ENCODE data around the gene SGCA. TPM values are rescaled to one million over a fixed set of nuclear protein-coding genes. Genes with fewer than 3 reads are reported as not detected.

The SGCA gene
- total and polyA plus RNA-seq, 2 of the 8 experiments (the other 6 are each of a cell fraction or from before 2014, with no cell fraction given) = 0.12 TPM; not detected in 1

DNA sequence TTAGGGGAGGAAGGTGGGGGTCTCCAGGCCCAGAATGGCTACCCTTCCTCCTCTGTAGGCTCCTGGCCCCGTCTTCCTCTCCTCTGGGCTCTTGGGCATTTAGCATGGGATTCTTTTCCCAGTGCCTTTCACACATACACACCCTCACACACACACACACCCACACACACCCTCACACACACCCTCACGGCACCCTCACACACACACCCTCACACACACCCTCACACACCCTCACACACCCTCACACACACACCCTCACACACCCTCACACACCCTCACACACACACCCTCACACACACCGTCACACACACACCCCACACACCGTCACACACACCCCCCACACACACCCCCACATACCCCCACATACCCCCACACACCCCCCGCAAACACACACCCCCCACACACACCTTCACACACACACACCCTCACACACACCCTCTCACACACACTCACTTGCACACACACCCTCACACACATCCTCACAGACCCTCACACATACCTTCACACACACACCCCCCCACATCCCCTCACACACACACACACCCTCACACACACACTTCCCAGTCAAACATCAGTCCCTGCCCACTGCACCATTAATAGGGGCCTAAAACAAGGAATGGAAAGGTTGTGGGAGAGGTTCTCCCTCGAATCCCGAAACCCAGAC lies 845 bp downstream of the SGCA start:
- ChIA-PET POLR2A (ENCODE audit: partially characterized antibody) (interaction anchor here (1.1 kb wide), 1 partner anchor 137 kb away, joined by 4 read pairs; no protein-coding TSS in a partner anchor), CTCF (ENCODE audit: partially characterized antibody) (interaction anchor here (0.6 to 17.0 kb wide), 18 partner anchors 10 to 1405 kb away, joined by 3 to 299 read pairs (median 6); partner anchors contain the start of gene COL1A1)
- Histone ChIP-seq H3K23ac (ENCODE audit: insufficient read length) (no peak overlapping the region), H2AK5ac (ENCODE audit: low read depth, low read length) (no peak overlapping the region), H2BK12ac (ENCODE audit: low read depth, low read length) (no peak overlapping the region), H2BK15ac (ENCODE audit: low read length) (no peak overlapping the region), H4K5ac (ENCODE audit: insufficient read length, low read depth, low read length) (no peak overlapping the region), H3K27me3 (replicated peaks in 1 of 4; ENCODE audit: control insufficient read depth in 3 of 4, extremely low read depth in 1 of 4, insufficient read depth in 3 of 4, low read length in 3 of 4) (peaks cover 0 to 6% (median 0%) of the 10 kb centered on the region in 4 experiments; a peak in 2 of 7 replicates), H3K9ac (replicated peaks in 1 of 4; ENCODE audit: extremely low read depth in 1 of 4, low read depth in 3 of 4, low read length in 3 of 4) (no peak overlapping the region), H2BK20ac (ENCODE audit: low read length) (no peak overlapping the region), H2BK5ac (ENCODE audit: low read depth, low read length) (no peak overlapping the region), H3K9me3 (ENCODE audit: insufficient read depth in 2 of 2, low read depth in 1 of 2, low read length in 1 of 2) (no peaks in the 10 kb centered on the region), H3K27ac (ENCODE audit: low read depth, low read length) (no peak overlapping the region; the same call in 1 of the 2 replicates), H3K4ac (replicated peaks; ENCODE audit: insufficient read length, low read depth, low read length) (no peak overlapping the region), H3K4me3 (ENCODE audit: extremely low read depth in 1 of 4, insufficient read depth in 2 of 4, low read depth in 3 of 4, low read length in 4 of 4) (no peak overlapping the region), H4K91ac (replicated peaks; ENCODE audit: insufficient read length, low read length) (peak overlapping the region; percentile 34), H3K36me3 (ENCODE audit: control insufficient read depth in 2 of 4, insufficient read depth in 4 of 4, low read length in 3 of 4) (no peaks in the 10 kb centered on the region), H2AFZ (ENCODE audit: low read length) (no peak overlapping the region), H3K4me2 (ENCODE audit: insufficient read depth in 1 of 2, low read depth in 2 of 2, low read length in 2 of 2) (no peak overlapping the region), H3K23me2 (ENCODE audit: low read depth, low read length) (peaks cover 6% of the 10 kb centered on the region), H3K14ac (ENCODE audit: insufficient read length) (no peak overlapping the region), H4K20me1 (replicated peaks in 1 of 2; ENCODE audit: control insufficient read depth in 1 of 2, insufficient read depth in 2 of 2, low read length in 2 of 2) (no peaks in the 10 kb centered on the region), H2BK120ac (replicated peaks; ENCODE audit: low read depth, low read length) (no peak overlapping the region), H3K79me1 (ENCODE audit: low read depth, low read length) (no peaks in the 10 kb centered on the region), H3K18ac (ENCODE audit: extremely low read depth, low read length) (no peak overlapping the region), H3K56ac (replicated peaks; ENCODE audit: insufficient read length, low read depth, low read length) (peak overlapping the region; percentile 89), H3K4me1 (replicated peaks in 1 of 4; ENCODE audit: control insufficient read depth in 3 of 4, insufficient read depth in 4 of 4, low read length in 3 of 4) (peaks cover 0 to 14% (median 10%) of the 10 kb centered on the region in 4 experiments; a peak in 5 of 7 replicates), H4K8ac (ENCODE audit: extremely low read depth, insufficient read depth, low read length) (no peak overlapping the region), H3K79me2 (ENCODE audit: control insufficient read depth in 1 of 2, insufficient read depth in 2 of 2, low read length in 2 of 2) (no peaks in the 10 kb centered on the region)
- DNase-seq (ENCODE audit: low read depth in 1 of 2, low spot score in 2 of 2) = no peak
- no peak for FAIRE-seq
- 77% methylated on average over 5 of the region's 7 CpGs; no CpG with 5 or more reads in 1 of the 2 experiments for WGBS, 2 experiments (ENCODE audit: extremely low coverage in 1 of 2, insufficient coverage in 1 of 2, insufficient read length in 1 of 2, insufficient replicate concordance in 2 of 2, low coverage in 1 of 2, low lambda C conversion rate in 2 of 2, missing lambda C conversion rate in 1 of 2)
- no peak for TF ChIP-seq KDM1A (IDR thresholded peaks at IDR 0.05; ENCODE audit: borderline replicate concordance, low read length)
- no peak for TF ChIP-seq NANOG (IDR thresholded peaks at IDR 0.05; ENCODE audit: insufficient read depth, low read depth, low read length, poor library complexity, severe bottlenecking)
- no peak for TF ChIP-seq KDM4A (IDR thresholded peaks at IDR 0.05; ENCODE audit: low read depth, low read length, severe bottlenecking)
- TF ChIP-seq SUZ12 (IDR thresholded peaks at IDR 0.05; ENCODE audit: low read length) = no peak
- TF ChIP-seq SRF (IDR thresholded peaks at IDR 0.05; ENCODE audit: low read depth, low read length) = no peak
- TF ChIP-seq TBP (IDR thresholded peaks at IDR 0.05; ENCODE audit: low read depth, low read length) = no peak
- TF ChIP-seq GABPA (IDR thresholded peaks at IDR 0.05; ENCODE audit: borderline replicate concordance, insufficient read depth, low read length) = no peak
- TF ChIP-seq CBX5 (IDR thresholded peaks at IDR 0.05; ENCODE audit: low read depth, low read length) = no peak
- no peak for TF ChIP-seq RNF2 (IDR thresholded peaks at IDR 0.05; ENCODE audit: borderline replicate concordance, low read depth, low read length, missing control alignments, poor library complexity, severe bottlenecking)
- TF ChIP-seq ZNF274 (IDR thresholded peaks at IDR 0.05; ENCODE audit: borderline replicate concordance, extremely low read depth, low read length) = no peak
- TF ChIP-seq TAF1 (IDR thresholded peaks at IDR 0.05; ENCODE audit: low read depth, low read length) = no peak
- TF ChIP-seq MAFK (IDR thresholded peaks at IDR 0.05; ENCODE audit: low read depth, low read length) = no peak
